GM19035 (cell line): ENCODE results near the gene LSR.
"Not testable (repeated sequence)": the region's sequence is repeated elsewhere in the genome, so short reads cannot be mapped to it uniquely, and the experiment has no call there.

Source experiments
- ATAC-seq: cut with Tn5 transposase; IDR thresholded peaks from one replicate; pipeline ENCODE4 v1.9.1; 2021; ENCODE audit not compliant: unreplicated experiment

Gene LSR

GRCh38 chr19:35284153-35285094 lies 35.6 kb downstream of the LSR start:
- ATAC-seq: no peak

- no peak for ATAC-seq
These were observed 36.3 kb downstream of the LSR start for GRCh38 chr19:35285095-35285449.

- ATAC-seq: not testable (repeated sequence)
These were observed 36.7 kb downstream of the LSR start for GRCh38 chr19:35285465-35285864.

- not testable (repeated sequence) for ATAC-seq
These were observed 37.3 kb downstream of the LSR start for GRCh38 chr19:35286101-35286500.

- ATAC-seq: no peak
These were observed 38.9 kb downstream of the LSR start for GRCh38 chr19:35287713-35288112.

- ATAC-seq: no peak
These were observed 39.5 kb downstream of the LSR start for GRCh38 chr19:35288331-35288730.

GRCh38 chr19:35288906-35289305 lies 40.1 kb downstream of the LSR start:
- no peak for ATAC-seq

- ATAC-seq: no peak
These were observed 41.8 kb downstream of the LSR start for GRCh38 chr19:35290381-35291127.

GRCh38 chr19:35291259-35291658 lies 42.5 kb downstream of the LSR start:
- no peak for ATAC-seq

- ATAC-seq: no peak
These were observed 43.1 kb downstream of the LSR start, which contains the start of gene MAG for GRCh38 chr19:35291916-35292315. MAG (plus strand) TSS chr19:35292161; CDS start chr19:35295409, 3,248 bp downstream.

GRCh38 chr19:35292421-35293362 lies 43.9 kb downstream of the LSR start:
- ATAC-seq: no peak

- no peak for ATAC-seq
These were observed 44.5 kb downstream of the LSR start for GRCh38 chr19:35293363-35293739.

- no peak for ATAC-seq
These were observed 45.0 kb downstream of the LSR start for GRCh38 chr19:35293808-35294207.

- ATAC-seq: no peak
These were observed 45.5 kb downstream of the LSR start for GRCh38 chr19:35294328-35294727.

GRCh38 chr19:35294859-35295791 lies 46.3 kb downstream of the LSR start:
- no peak for ATAC-seq

- ATAC-seq: no peak
These were observed 47.1 kb downstream of the LSR start for GRCh38 chr19:35295792-35296462.

GRCh38 chr19:35296644-35297514 lies 48.1 kb downstream of the LSR start:
- no peak for ATAC-seq

GRCh38 chr19:35297515-35297848 lies 48.7 kb downstream of the LSR start:
- no peak for ATAC-seq
